Adipose tissue (tissue), 3 donors: ENCODE data around the gene DLGAP1. TPM values are rescaled to one million over a fixed set of nuclear protein-coding genes. Genes with fewer than 3 reads are reported as not detected.

ENCODE experiments used
- H3K27ac ChIP-seq: one replicate; pipeline ENCODE4 v1.5.1; 2013; ENCODE audit warnings: low read depth, low read length
- WGBS, 3 donors: extraction: QIAGEN DNeasy Blood & Tissue Kit; methylation state at CpG; one replicate each; pipeline ENCODE4 v1.1.7; 2013; 5-methylcytosine and 5-hydroxymethylcytosine counted together
- polyA plus RNA-seq, 3 donors: library from polyadenylated mRNA; stranded (reverse); fragments of 200-250 nt; gene quantifications; one replicate each; pipeline ENCODE4 v1.2.3, GENCODE V29; 2013
- donor health status: healthy with polysubstance abuse.
- donor health status: Bipolar disorder and iron deficiency.
- donor health status: healthy.

The DLGAP1 gene
- polyA plus RNA-seq, 3 donors = 0.06 to 0.22 (median 0.09) TPM

- 61 to 71% (median 66%) methylated on average over 7 of the region's 7 CpGs for WGBS, 3 donors
- H3K27ac ChIP-seq = no peak overlapping the region
These were observed 198.2 kb downstream of the DLGAP1 start for GRCh38 chr18:4256766-4257417.

- no peak overlapping the region for H3K27ac ChIP-seq
- 68 to 76% (median 70%) methylated on average over 7 of the region's 7 CpGs for WGBS, 3 donors
These were observed 200.3 kb downstream of the DLGAP1 start for GRCh38 chr18:4254840-4255239.

GRCh38 chr18:4252829-4253228 is 202.3 kb downstream of the DLGAP1 start:
- 83 to 93% (median 92%) methylated on average over 4 of the region's 4 CpGs for WGBS, 3 donors

GRCh38 chr18:4251873-4252272 is 203.2 kb downstream of the DLGAP1 start:
- WGBS, 3 donors = 73 to 83% (median 77%) methylated on average over 3 of the region's 3 CpGs
- no peak overlapping the region for H3K27ac ChIP-seq

More at GRCh38 chr18:4252829-4253228, 202.3 kb downstream of the DLGAP1 start:
- H3K27ac ChIP-seq = no peak overlapping the region

- H3K27ac ChIP-seq = no peak overlapping the region
- WGBS, 3 donors = 46 to 62% (median 50%) methylated on average over 2 of the region's 2 CpGs
These were observed 203.9 kb downstream of the DLGAP1 start for GRCh38 chr18:4251206-4251605.

DNA sequence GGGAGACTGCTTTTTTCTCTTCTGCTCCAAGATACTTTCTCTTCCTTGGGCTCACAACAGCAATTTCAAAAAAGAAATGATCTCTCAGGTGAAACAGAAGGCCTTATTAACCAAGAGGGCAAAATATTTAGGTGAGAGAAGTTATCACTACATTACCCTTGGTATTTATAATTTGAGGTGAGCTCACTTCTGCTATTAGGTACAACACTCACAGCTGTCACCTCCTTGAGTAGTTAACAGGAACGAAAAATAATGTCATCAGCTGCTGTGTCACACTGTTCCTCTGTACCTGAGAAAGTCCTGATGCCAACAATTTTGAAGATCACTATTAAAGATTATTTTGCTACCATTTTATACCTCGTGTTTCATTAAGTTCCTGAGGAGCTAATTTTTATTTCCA is 205.0 kb downstream of the DLGAP1 start:
- WGBS, 3 donors = 51 to 69% (median 67%) methylated on average over 2 of the region's 2 CpGs
- H3K27ac ChIP-seq = no peak overlapping the region

- no peak overlapping the region for H3K27ac ChIP-seq
- 81 to 90% (median 87%) methylated on average over 10 of the region's 10 CpGs for WGBS, 3 donors
These were observed 206.4 kb downstream of the DLGAP1 start for GRCh38 chr18:4248686-4249085.

GRCh38 chr18:4246374-4246773 is 208.7 kb downstream of the DLGAP1 start:
- 68 to 70% (median 69%) methylated on average over 4 of the region's 4 CpGs for WGBS, 3 donors

DNA sequence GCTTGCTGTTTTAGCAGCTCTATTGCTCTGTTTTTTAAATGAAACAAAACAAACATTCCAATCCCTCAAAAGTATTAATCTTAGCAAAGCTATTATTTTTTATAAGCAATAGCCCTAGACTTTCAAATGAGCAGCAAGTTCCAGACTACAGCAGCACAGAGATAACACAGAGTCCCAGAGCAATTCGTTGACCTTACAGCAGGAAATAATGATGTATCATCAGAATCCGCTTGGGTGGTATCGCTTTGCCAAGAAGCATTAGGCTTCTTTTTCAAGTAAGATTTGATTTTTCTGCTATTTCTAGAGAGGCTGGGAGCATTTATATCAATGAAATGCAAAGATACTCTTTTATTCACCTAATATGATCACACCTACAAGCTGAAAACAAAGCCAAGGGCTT is 209.7 kb downstream of the DLGAP1 start:
- H3K27ac ChIP-seq = no peak overlapping the region
- 54 to 70% (median 61%) methylated on average over 3 of the region's 3 CpGs for WGBS, 3 donors

More at GRCh38 chr18:4246374-4246773, 208.7 kb downstream of the DLGAP1 start:
- no peak overlapping the region for H3K27ac ChIP-seq

- no peak overlapping the region for H3K27ac ChIP-seq
- 84 to 92% (median 88%) methylated on average over 5 of the region's 5 CpGs for WGBS, 3 donors
These were observed 212.5 kb downstream of the DLGAP1 start for GRCh38 chr18:4242431-4243161.

GRCh38 chr18:4241090-4241617 is 214.0 kb downstream of the DLGAP1 start:
- H3K27ac ChIP-seq = no peak overlapping the region
- WGBS, 3 donors = 58 to 74% (median 65%) methylated on average over 6 of the region's 6 CpGs

- no peak overlapping the region for H3K27ac ChIP-seq
- WGBS, 3 donors = 57 to 76% (median 67%) methylated on average over 1 of the region's 1 CpG
These were observed 216.1 kb downstream of the DLGAP1 start for GRCh38 chr18:4238966-4239365.

DNA sequence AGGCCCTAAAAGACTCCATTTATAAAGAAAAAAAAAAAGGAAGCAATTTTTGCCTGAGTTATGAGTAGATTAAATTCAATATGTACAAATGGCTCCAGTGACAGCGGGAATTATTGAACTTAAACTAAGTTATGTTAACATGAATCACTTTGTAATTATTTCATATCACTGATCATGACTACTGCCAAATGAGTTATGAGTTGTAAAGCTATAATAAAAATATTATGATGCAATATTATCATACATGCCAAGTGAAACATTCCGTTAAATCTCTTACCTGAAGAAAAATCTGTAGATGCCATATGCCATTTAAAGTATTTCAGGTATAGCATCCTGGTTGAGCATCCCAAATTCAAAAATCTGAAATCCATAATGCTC is 217.5 kb downstream of the DLGAP1 start:
- no peak overlapping the region for H3K27ac ChIP-seq
- 70 to 86% (median 84%) methylated on average over 2 of the region's 2 CpGs for WGBS, 3 donors

DNA sequence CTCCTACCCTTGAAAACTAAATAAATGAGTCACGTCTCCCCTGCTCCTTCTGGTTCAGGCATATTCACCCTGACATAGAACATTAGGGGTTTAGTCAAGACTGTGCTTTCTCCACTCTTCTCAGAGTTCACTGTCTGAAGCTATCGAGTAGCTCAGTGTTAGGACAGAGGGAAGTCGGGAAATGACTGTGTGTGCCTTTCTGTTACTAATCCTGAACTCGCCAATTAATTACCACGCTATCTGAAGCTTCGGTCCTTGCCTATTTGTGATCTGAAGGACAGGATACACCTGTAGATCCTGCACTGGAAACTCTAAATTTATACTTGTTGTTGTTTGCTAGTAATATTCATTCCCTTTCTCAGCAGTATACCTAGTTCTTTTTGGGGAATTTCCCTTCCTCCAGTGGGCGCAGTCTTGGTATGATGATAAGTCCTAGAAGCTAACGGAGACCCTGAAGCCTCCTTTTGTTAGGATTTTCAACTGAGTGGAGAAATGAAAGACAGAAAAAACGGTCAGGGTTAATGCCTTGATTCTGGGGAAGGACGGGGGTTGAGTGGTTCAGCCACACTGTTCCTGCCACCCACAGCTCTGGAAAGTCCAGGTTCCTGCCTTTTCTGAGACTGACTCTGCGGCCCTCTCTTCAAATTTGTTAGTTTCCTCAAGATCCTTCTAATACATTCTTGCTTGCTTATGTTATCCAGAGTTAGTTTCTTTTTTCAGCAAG is 218.0 kb downstream of the DLGAP1 start:
- H3K27ac ChIP-seq = no peak overlapping the region
- 45 to 52% (median 51%) methylated on average over 11 of the region's 11 CpGs for WGBS, 3 donors

DNA sequence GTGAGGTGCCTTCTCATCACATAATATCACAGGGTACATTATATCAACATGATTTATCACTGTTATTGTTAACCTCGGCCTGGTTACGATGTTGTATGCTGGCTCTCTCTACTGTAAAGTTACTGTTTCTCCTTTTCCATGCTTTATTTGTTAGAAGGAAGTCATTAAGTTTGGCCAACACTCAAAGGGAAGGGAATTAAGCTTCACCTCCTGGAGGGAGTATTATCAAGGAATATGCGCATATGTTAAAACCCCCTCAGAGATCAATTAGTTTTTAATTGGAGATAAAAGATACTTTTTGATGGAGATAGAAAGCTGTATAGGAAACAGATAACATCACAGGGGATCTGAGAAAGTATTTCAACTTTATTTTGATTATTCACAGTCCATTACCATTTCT is 221.6 kb downstream of the DLGAP1 start:
- H3K27ac ChIP-seq = no peak overlapping the region
- WGBS, 3 donors = 24 to 33% (median 32%) methylated on average over 3 of the region's 3 CpGs

DNA sequence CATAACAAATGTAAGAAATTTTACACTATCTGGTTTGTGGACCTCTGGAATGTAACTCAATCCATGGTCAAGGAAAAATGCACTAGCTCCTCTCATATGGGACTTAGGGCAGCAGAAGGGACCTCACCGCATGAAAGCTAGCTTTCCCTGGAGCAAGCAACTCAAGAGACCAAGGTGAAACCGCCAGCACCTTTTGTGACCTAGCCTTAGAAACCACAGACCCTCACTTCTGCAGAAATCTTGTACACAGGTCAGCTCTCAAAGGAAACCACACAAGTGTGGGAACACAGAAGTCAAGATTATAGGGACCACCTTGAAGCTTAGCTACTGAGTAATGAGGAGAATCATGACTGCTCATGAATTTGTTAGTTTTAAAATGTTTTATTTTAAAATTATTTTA is 222.5 kb downstream of the DLGAP1 start:
- 17 to 35% (median 34%) methylated on average over 2 of the region's 2 CpGs for WGBS, 3 donors
- H3K27ac ChIP-seq = no peak overlapping the region

DNA sequence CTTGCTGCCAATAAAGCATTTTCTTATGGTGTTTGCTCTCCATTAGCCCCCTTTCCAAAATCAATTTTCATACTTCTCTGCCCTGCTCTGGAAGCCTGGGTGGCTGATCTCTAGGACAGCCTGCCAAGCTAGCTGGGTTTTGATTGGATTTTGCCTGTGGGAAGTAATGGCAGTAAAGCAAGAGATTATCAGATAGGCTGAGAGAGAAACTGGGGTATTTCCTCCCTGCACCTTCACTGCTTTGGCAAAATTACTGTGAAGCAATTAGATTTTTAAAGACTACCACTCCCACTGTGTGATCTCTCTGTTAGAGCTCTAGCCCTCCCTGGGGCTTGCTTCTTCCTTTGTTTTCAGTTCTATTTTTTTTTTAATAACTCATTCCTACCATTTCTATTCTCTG is 223.8 kb downstream of the DLGAP1 start:
- no peak overlapping the region for H3K27ac ChIP-seq

GRCh38 chr18:4230450-4231168 is 224.5 kb downstream of the DLGAP1 start:
- 74 to 80% (median 80%) methylated on average over 3 of the region's 3 CpGs for WGBS, 3 donors

More at GRCh38 chr18:4230450-4231168, 224.5 kb downstream of the DLGAP1 start:
- H3K27ac ChIP-seq = no peak overlapping the region
